ENCODE data around the gene PHACTR2. TPM values are rescaled to one million over a fixed set of nuclear protein-coding genes. Genes with fewer than 3 reads are reported as not detected.

The PHACTR2 gene
- total RNA-seq, 1 donor = 51.4 TPM

GRCh38 chr6:143746202-143747119 lies 68.7 kb downstream of the PHACTR2 start:
- TF ChIP-seq, protein P1, sequence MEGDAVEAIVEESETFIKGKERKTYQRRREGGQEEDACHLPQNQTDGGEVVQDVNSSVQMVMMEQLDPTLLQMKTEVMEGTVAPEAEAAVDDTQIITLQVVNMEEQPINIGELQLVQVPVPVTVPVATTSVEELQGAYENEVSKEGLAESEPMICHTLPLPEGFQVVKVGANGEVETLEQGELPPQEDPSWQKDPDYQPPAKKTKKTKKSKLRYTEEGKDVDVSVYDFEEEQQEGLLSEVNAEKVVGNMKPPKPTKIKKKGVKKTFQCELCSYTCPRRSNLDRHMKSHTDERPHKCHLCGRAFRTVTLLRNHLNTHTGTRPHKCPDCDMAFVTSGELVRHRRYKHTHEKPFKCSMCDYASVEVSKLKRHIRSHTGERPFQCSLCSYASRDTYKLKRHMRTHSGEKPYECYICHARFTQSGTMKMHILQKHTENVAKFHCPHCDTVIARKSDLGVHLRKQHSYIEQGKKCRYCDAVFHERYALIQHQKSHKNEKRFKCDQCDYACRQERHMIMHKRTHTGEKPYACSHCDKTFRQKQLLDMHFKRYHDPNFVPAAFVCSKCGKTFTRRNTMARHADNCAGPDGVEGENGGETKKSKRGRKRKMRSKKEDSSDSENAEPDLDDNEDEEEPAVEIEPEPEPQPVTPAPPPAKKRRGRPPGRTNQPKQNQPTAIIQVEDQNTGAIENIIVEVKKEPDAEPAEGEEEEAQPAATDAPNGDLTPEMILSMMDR (IDR thresholded peaks at IDR 0.05; ENCODE audit: insufficient read depth, low read depth, low read length) = no peak
- no peak for DNase-seq (ENCODE audit: low read depth)
- H3K4me3 ChIP-seq (ENCODE audit: low read depth, low read length) = no peak overlapping the region

DNA sequence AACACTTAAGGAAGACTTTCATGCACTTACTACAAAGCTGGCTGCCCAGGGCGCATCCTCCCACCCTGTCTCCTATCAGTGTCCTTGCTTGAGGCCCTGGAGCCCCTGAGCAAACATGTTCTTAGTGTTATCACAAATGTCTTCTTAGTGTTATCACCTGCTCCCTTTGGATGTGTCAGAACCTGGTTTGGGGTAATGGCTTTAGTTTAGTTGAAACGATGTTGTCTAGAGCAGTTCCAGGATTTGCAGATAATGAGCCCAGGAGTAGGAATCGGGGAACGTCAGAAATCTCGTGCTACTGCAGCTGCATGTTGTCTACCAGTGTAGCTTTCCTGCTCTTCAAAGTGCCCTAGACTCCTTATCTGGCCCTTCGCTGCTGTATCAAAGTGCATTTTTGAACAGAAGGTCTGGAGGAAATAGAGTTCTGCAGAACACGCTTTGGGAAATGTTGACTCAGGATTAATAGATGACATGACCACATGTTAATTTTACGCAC lies 69.6 kb downstream of the PHACTR2 start:
- DNase-seq (ENCODE audit: low read depth) = peak; percentile 68
- TF ChIP-seq, protein P1 (IDR thresholded peaks at IDR 0.05; ENCODE audit: insufficient read depth, low read depth, low read length) = no peak

DNA sequence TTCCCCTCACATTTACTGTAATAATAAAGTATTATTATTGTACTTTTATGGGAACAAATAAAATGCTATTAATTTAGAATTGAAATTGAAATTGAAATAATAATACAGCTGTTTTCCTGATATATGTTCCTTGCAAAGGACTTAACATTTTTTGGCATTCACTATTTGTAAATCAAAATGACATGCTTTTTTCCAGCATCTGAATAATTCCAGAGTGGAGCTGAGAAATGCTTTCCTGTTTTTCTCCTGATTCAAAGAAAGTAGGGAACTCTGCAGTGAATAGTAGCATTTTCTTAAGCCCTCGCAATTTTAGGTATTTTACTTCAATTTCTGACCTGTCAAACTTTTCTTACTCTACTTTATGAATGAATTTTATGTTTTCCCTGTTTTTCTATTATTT lies 72.1 kb downstream of the PHACTR2 start:
- TF ChIP-seq, protein P1 (IDR thresholded peaks at IDR 0.05; ENCODE audit: insufficient read depth, low read depth, low read length) = no peak
- no peak overlapping the region for H3K4me3 ChIP-seq (ENCODE audit: low read depth, low read length)
- no peak for DNase-seq (ENCODE audit: low read depth)

More for the DNA sequence above, 69.6 kb downstream of the PHACTR2 start:
- no peak overlapping the region for H3K4me3 ChIP-seq (ENCODE audit: low read depth, low read length)

DNA sequence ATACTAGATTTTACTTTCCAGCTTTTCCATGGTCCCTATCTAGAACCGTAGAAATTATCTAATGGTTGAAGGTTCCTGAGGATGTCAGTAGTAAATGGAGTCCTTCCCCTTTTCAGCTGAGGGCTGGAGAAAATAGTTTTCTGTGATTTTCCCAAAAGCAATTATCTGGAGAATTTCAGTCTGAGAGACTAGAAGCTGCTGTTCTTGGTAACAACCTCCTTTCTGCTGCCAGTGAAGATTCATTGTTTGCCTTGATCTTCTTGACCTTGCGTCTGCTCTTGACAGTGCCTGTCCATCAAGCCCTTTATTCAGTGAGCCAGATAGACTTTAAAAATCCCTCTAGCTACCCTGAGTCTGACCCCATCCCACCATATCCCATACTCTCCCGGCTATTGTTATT lies 73.1 kb downstream of the PHACTR2 start:
- no peak overlapping the region for H3K4me3 ChIP-seq (ENCODE audit: low read depth, low read length)
- DNase-seq (ENCODE audit: low read depth) = no peak
- TF ChIP-seq, protein P1 (IDR thresholded peaks at IDR 0.05; ENCODE audit: insufficient read depth, low read depth, low read length) = no peak

DNA sequence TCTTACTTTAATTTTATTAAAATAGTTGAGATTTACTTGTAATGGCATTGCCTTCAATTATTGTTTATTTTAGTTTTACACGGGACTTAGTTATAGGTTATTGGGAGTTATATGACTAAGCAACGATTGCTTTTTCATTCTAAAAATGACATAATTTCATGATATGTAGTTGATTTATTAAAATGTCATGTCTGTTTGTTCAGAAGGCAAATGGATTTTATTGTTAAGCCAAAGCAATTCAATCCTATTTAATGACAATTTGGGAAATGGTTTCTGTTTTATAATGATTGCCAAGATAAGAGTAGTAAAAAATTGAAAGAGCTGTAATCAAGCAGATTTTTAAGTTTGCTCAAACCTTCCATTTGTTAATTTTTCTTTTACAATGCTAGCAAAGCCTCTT lies 74.7 kb downstream of the PHACTR2 start:
- TF ChIP-seq, protein P1 (IDR thresholded peaks at IDR 0.05; ENCODE audit: insufficient read depth, low read depth, low read length) = no peak
- H3K4me3 ChIP-seq (ENCODE audit: low read depth, low read length) = no peak overlapping the region
- DNase-seq (ENCODE audit: low read depth) = no peak

GRCh38 chr6:143753678-143754077 lies 75.9 kb downstream of the PHACTR2 start:
- DNase-seq (ENCODE audit: low read depth) = no peak
- TF ChIP-seq, protein P1 (IDR thresholded peaks at IDR 0.05; ENCODE audit: insufficient read depth, low read depth, low read length) = no peak
- no peak overlapping the region for H3K4me3 ChIP-seq (ENCODE audit: low read depth, low read length)
